ENCODE measurements around the gene SLC6A7.
"Not testable (repeated sequence)": the region's sequence is repeated elsewhere in the genome, so short reads cannot be mapped to it uniquely, and the experiment has no call there.

Gene SLC6A7

GRCh38 chr5:150221471-150221870 is 31.6 kb downstream of the SLC6A7 start:
- no peak for DNase-seq

GRCh38 chr5:150222906-150223305 is 33.0 kb downstream of the SLC6A7 start:
- no peak for DNase-seq

- DNase-seq: no peak
Observed at GRCh38 chr5:150223474-150223873, 33.6 kb downstream of the SLC6A7 start.

GRCh38 chr5:150224483-150225027 is 34.7 kb downstream of the SLC6A7 start:
- DNase-seq: no peak

- DNase-seq: no peak
Observed at GRCh38 chr5:150227036-150227435, 37.2 kb downstream of the SLC6A7 start.

- no peak for DNase-seq
Observed at GRCh38 chr5:150227606-150228273, 37.9 kb downstream of the SLC6A7 start.

- DNase-seq: no peak
Observed at GRCh38 chr5:150229571-150229970, 39.7 kb downstream of the SLC6A7 start.

GRCh38 chr5:150230842-150231241 is 41.0 kb downstream of the SLC6A7 start:
- no peak for DNase-seq

- not testable (repeated sequence) for DNase-seq
Observed at GRCh38 chr5:150233706-150234105, 43.8 kb downstream of the SLC6A7 start.

GRCh38 chr5:150234576-150235499 is 45.0 kb downstream of the SLC6A7 start:
- no peak for DNase-seq

GRCh38 chr5:150235500-150235854 is 45.6 kb downstream of the SLC6A7 start:
- DNase-seq: no peak

GRCh38 chr5:150236313-150236712 is 46.5 kb downstream of the SLC6A7 start:
- DNase-seq: no peak

GRCh38 chr5:150236981-150237754 is 47.3 kb downstream of the SLC6A7 start:
- no peak for DNase-seq

- no peak for DNase-seq
Observed at GRCh38 chr5:150238646-150239045, 48.8 kb downstream of the SLC6A7 start.

- DNase-seq: no peak
Observed at GRCh38 chr5:150239099-150239793, 49.4 kb downstream of the SLC6A7 start.

GRCh38 chr5:150239794-150240122 is 49.9 kb downstream of the SLC6A7 start:
- DNase-seq: no peak

- no peak for DNase-seq
Observed at GRCh38 chr5:150241298-150242160, 51.7 kb downstream of the SLC6A7 start.

- DNase-seq: no peak
Observed at GRCh38 chr5:150242251-150242894, 52.5 kb downstream of the SLC6A7 start.

GRCh38 chr5:150243590-150243989 is 53.7 kb downstream of the SLC6A7 start:
- no peak for DNase-seq

- DNase-seq: no peak
Observed at GRCh38 chr5:150244209-150244608, 54.3 kb downstream of the SLC6A7 start.

Data from activated CD8-positive, alpha-beta memory T cell treated with anti-CD3 and anti-CD28 coated beads, Interleukin-2, amount 50 U/mL, for 48 hours (primary cell).